Panc1 (cell line): ENCODE results near the gene ECHDC3.

Experiments used
- CTCF ChIP-seq: fragments of 450-650 bp; IDR thresholded peaks from 2 replicates; pipeline ENCODE4 v1.5.1; 2017; ENCODE audit warnings: mild to moderate bottlenecking
- POLR2AphosphoS5 ChIP-seq: IDR thresholded peaks from 2 replicates; pipeline ENCODE4 v1.6.1; 2012; ENCODE audit warnings: mild to moderate bottlenecking, low read depth, low read length, moderate library complexity
- REST ChIP-seq, 2 experiments: IDR thresholded peaks; 2 replicates each; pipeline ENCODE4 v1.6.1; 2011 to 2012; ENCODE audit warnings: low read depth in 2 of 2, control low read depth in 1 of 2, low read length in 1 of 2, mild to moderate bottlenecking in 1 of 2, moderate library complexity in 1 of 2; ENCODE audit not compliant: insufficient read depth in 1 of 2
- SIN3A ChIP-seq: IDR thresholded peaks from 2 replicates; pipeline ENCODE4 v1.6.1; 2012; ENCODE audit warnings: low read depth, mild to moderate bottlenecking, low read length, moderate library complexity, borderline replicate concordance; ENCODE audit not compliant: insufficient read depth

- no peak for TF ChIP-seq CTCF
- no peak for TF ChIP-seq POLR2AphosphoS5
- TF ChIP-seq REST (IDR thresholded peaks at IDR 0.05; ENCODE audit: insufficient read depth in 1 of 2, low read depth in 2 of 2, low read length in 1 of 2), result no peak
- no peak for TF ChIP-seq SIN3A
Measured at GRCh38 chr10:11754620-11755019, 12.4 kb downstream of the ECHDC3 start.
